ENCODE data around the gene FAM20C.

DNA sequence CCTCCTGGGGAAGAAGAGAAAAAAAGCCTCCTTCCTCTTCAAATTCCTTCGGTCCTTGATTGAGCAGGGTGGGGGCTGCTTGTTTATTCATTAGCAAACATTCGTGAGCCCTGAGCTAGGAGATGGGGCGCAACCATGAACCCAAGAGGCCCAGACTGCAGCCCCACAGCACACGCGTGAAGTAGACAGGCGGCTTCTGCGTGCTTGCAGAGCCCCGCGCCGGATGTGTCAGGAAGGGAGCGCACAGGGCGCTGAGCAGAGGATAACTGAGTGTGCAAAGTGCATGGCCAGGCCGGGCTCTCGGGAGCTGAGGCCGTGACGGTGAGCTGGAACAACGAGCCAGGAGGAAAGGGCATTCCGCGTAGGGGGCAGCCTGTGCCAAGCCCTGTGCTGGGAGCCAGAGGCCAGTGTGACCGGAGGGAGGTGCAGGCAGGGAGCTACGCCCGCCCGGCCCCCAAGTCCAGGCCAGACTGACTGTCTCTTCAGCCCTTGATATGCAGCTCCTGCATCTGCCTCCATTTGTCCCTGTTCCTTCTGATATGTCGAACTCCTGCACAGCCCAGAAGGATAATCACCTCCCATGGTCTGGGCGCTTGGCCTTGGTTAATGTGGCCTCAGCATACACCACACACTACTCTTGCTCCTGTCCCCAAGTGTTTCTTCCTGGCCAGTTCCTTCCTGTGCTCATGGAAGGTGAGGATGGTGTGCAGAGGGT lies 102.2 kb downstream of the FAM20C start:
- TF ChIP-seq POLR2A (IDR thresholded peaks at IDR 0.05) (no peak), CTCF (IDR thresholded peaks at IDR 0.05) (no peak), EP300 (IDR thresholded peaks at IDR 0.05) (no peak), POLR2AphosphoS5 (IDR thresholded peaks at IDR 0.05) (no peak)
